Adrenal gland (tissue), 5 donors: ENCODE measurements around the gene KRTAP10-10.

Experiments used
- POLR2A ChIP-seq, 2 donors: fragments of 450-650 bp; IDR thresholded peaks; one replicate each; pipeline ENCODE4 v1.6.1; 2017; ENCODE audit warnings: antibody characterized with exemption in 2 of 2, mild to moderate bottlenecking in 2 of 2, moderate library complexity in 1 of 2
- TF ChIP-seq, protein P1 (sequence below), 6 experiments: fragments of 450-650 bp in 4 of 6; fragments of 200-600 bp in 2 of 6; sonication (generic) in 1 of 6; IDR thresholded peaks; 1 replicate in 5 of 6; 2 replicates in 1 of 6; pipeline versions ENCODE4 v1.5.1 to v1.8.0; 2016 to 2021; ENCODE audit warnings: antibody characterized with exemption in 6 of 6, mild to moderate bottlenecking in 2 of 6, moderate library complexity in 1 of 6
- donor health status: DM: no; HTN: no; CAD: no.

DNA sequence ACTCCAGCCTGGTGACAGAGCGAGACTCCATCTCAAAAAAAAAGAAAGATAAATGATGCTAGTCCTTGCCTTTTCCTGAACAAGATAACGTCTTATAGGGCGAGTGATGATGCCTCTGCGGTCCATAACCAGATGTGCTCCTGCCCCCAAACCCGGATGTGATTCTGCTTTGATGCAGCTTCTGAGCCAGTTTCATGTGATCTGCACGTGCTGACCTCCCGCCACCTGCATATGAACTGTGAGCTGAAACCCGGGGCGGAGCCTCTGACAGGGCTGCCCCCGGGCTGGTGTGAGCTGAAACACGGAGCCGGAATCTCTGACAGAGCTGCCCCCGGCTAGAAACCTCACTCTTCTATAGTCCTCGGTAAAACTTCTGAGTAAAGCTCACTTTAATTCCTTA lies 16.0 kb downstream of the KRTAP10-10 start:
- TF ChIP-seq, protein P1, sequence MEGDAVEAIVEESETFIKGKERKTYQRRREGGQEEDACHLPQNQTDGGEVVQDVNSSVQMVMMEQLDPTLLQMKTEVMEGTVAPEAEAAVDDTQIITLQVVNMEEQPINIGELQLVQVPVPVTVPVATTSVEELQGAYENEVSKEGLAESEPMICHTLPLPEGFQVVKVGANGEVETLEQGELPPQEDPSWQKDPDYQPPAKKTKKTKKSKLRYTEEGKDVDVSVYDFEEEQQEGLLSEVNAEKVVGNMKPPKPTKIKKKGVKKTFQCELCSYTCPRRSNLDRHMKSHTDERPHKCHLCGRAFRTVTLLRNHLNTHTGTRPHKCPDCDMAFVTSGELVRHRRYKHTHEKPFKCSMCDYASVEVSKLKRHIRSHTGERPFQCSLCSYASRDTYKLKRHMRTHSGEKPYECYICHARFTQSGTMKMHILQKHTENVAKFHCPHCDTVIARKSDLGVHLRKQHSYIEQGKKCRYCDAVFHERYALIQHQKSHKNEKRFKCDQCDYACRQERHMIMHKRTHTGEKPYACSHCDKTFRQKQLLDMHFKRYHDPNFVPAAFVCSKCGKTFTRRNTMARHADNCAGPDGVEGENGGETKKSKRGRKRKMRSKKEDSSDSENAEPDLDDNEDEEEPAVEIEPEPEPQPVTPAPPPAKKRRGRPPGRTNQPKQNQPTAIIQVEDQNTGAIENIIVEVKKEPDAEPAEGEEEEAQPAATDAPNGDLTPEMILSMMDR (IDR thresholded peaks at IDR 0.05): no peak
- TF ChIP-seq POLR2A (IDR thresholded peaks at IDR 0.05): no peak
